ENCODE measurements around the gene DPYSL3. TPM values are rescaled to one million over a fixed set of nuclear protein-coding genes. Genes with fewer than 3 reads are reported as not detected.

The DPYSL3 gene
- polyA plus RNA-seq, 1 donor from 2014 or later: 689 TPM

GRCh38 chr5:147417135-147417813 is 92.6 kb downstream of the DPYSL3 start:
- Histone ChIP-seq H3K36me3 (ENCODE audit: insufficient read depth, low read length) (peaks cover 43% of the 10 kb centered on the region), H3K79me2 (replicated peaks; ENCODE audit: insufficient read depth, low read length) (peaks cover 52% of the 10 kb centered on the region), H3K4me2 (ENCODE audit: low read length) (no peak overlapping the region), H3K27me3 (ENCODE audit: insufficient read depth, low read depth, low read length) (no peaks in the 10 kb centered on the region), H3F3A (ENCODE audit: insufficient read depth, low read length, poor library complexity, severe bottlenecking) (no peaks in the 10 kb centered on the region), H3K9me2 (ENCODE audit: insufficient read depth, low read length) (no peaks in the 10 kb centered on the region), H2AFZ (ENCODE audit: low read depth, low read length) (no peak overlapping the region), H3K27ac (ENCODE audit: low read length) (no peak overlapping the region), H3K9ac (ENCODE audit: low read length) (no peak overlapping the region), H3K9me3 (ENCODE audit: low read length) (no peaks in the 10 kb centered on the region), H3K4me3 (ENCODE audit: low read length) (no peak overlapping the region), H4K20me1 (ENCODE audit: insufficient read depth) (peaks cover 72% of the 10 kb centered on the region)
- TF ChIP-seq MXI1 (conservative IDR thresholded peaks at IDR 0.05; ENCODE audit: poor library complexity, severe bottlenecking) (no peak), SMC3 (conservative IDR thresholded peaks at IDR 0.05; ENCODE audit: poor library complexity) (no peak), POLR2AphosphoS5 (IDR thresholded peaks at IDR 0.05) (no peak), EZH2 (IDR thresholded peaks at IDR 0.05; ENCODE audit: borderline replicate concordance, insufficient read depth, low read length, poor library complexity, severe bottlenecking) (no peak), RAD21 (conservative IDR thresholded peaks at IDR 0.05) (no peak), CTCF (IDR thresholded peaks at IDR 0.05; ENCODE audit: poor library complexity, severe bottlenecking) (no peak), EP300 (conservative IDR thresholded peaks at IDR 0.05; ENCODE audit: poor library complexity, severe bottlenecking) (no peak), TAF1 (IDR thresholded peaks at IDR 0.05; ENCODE audit: low read depth) (no peak), REST (IDR thresholded peaks at IDR 0.05; ENCODE audit: borderline replicate concordance) (no peak)

GRCh38 chr5:147415651-147416050 is 94.2 kb downstream of the DPYSL3 start:
- H3K9me3 ChIP-seq (ENCODE audit: low read length): no peaks in the 10 kb centered on the region
- peaks cover 46% of the 10 kb centered on the region for H3K79me2 ChIP-seq (replicated peaks; ENCODE audit: insufficient read depth, low read length)
- TF ChIP-seq RAD21 (conservative IDR thresholded peaks at IDR 0.05) (no peak), EP300 (conservative IDR thresholded peaks at IDR 0.05; ENCODE audit: poor library complexity, severe bottlenecking) (no peak), SMC3 (conservative IDR thresholded peaks at IDR 0.05; ENCODE audit: poor library complexity) (no peak), CTCF (IDR thresholded peaks at IDR 0.05; ENCODE audit: poor library complexity, severe bottlenecking) (no peak), EZH2 (IDR thresholded peaks at IDR 0.05; ENCODE audit: borderline replicate concordance, insufficient read depth, low read length, poor library complexity, severe bottlenecking) (no peak), REST (IDR thresholded peaks at IDR 0.05; ENCODE audit: borderline replicate concordance) (no peak), TAF1 (IDR thresholded peaks at IDR 0.05; ENCODE audit: low read depth) (no peak), MXI1 (conservative IDR thresholded peaks at IDR 0.05; ENCODE audit: poor library complexity, severe bottlenecking) (no peak), POLR2AphosphoS5 (IDR thresholded peaks at IDR 0.05) (no peak)
- no peak overlapping the region for H3K4me2 ChIP-seq (ENCODE audit: low read length)
- H3K36me3 ChIP-seq (ENCODE audit: insufficient read depth, low read length): peaks cover 45% of the 10 kb centered on the region
- no peaks in the 10 kb centered on the region for H3K27me3 ChIP-seq (ENCODE audit: insufficient read depth, low read depth, low read length)
- H4K20me1 ChIP-seq (ENCODE audit: insufficient read depth): peaks cover 71% of the 10 kb centered on the region
- no peak overlapping the region for H3K4me3 ChIP-seq (ENCODE audit: low read length)
- no peak overlapping the region for H2AFZ ChIP-seq (ENCODE audit: low read depth, low read length)
- no peak overlapping the region for H3K27ac ChIP-seq (ENCODE audit: low read length)
- no peaks in the 10 kb centered on the region for H3F3A ChIP-seq (ENCODE audit: insufficient read depth, low read length, poor library complexity, severe bottlenecking)
- no peaks in the 10 kb centered on the region for H3K9me2 ChIP-seq (ENCODE audit: insufficient read depth, low read length)
- no peak overlapping the region for H3K9ac ChIP-seq (ENCODE audit: low read length)
